Calu3 (cell line): Measurements from ENCODE around the gene ARHGAP9. TPM values are rescaled to one million over a fixed set of nuclear protein-coding genes. Genes with fewer than 3 reads are reported as not detected.
A peak's percentile ranks its signal among the peaks of the same experiment; 100 is the strongest.

Source experiments
- BruUV-seq: library from RNA; stranded (reverse); fragments of 400-500 nt; replicated peaks from 2 replicates; lab custom pipeline; 2021; lab: Mats Ljungman, UMichigan
- CTCF ChIA-PET: fragments of 300-600 bp; sonication (Branson Sonifier 250); formaldehyde crosslinking; loops from one replicate; lab custom pipeline; 2022; ENCODE audit warnings: antibody characterized with exemption; lab: Charles Lee
- DNase-seq: peaks from one replicate; pipeline ENCODE4 v3.0.0; 2022
- H3K27ac Mint-ChIP-seq: one replicate; pipeline ENCODE4 v1.8.0; 2022; ENCODE audit warnings: mixed read lengths; ENCODE audit not compliant: unreplicated experiment
- H3K27me3 Mint-ChIP-seq: one replicate; pipeline ENCODE4 v1.8.0; 2022; ENCODE audit warnings: mixed read lengths; ENCODE audit not compliant: unreplicated experiment
- H3K36me3 Mint-ChIP-seq: one replicate; pipeline ENCODE4 v1.8.0; 2022; ENCODE audit warnings: mild to moderate bottlenecking, moderate library complexity, mixed read lengths; ENCODE audit not compliant: insufficient read depth, unreplicated experiment
- H3K4me1 Mint-ChIP-seq: one replicate; pipeline ENCODE4 v1.8.0; 2022; ENCODE audit warnings: mild to moderate bottlenecking, low read depth, mixed read lengths; ENCODE audit not compliant: unreplicated experiment
- H3K4me3 Mint-ChIP-seq: one replicate; pipeline ENCODE4 v1.8.0; 2022; ENCODE audit warnings: mild to moderate bottlenecking, low read depth, moderate library complexity, mixed read lengths; ENCODE audit not compliant: unreplicated experiment
- H3K9me3 Mint-ChIP-seq: one replicate; pipeline ENCODE4 v1.8.0; 2022; ENCODE audit warnings: low read depth, mixed read lengths; ENCODE audit not compliant: unreplicated experiment
- intact Hi-C: fragments of 100-400 bp; cut with micrococcal nuclease; formaldehyde crosslinking; loops from one replicate; pipeline ENCODE4 v1.10.0; 2022; ENCODE audit not compliant: unreplicated experiment
- total RNA-seq: library from RNA; stranded (reverse); gene quantifications from 2 replicates; pipeline ENCODE4 v1.2.3, GENCODE V29; 2022
- TF ChIP-seq, protein P1 (sequence below): fragments of 200-600 bp; IDR thresholded peaks from one replicate; pipeline ENCODE4 v1.8.0; 2022; ENCODE audit warnings: antibody characterized with exemption; ENCODE audit not compliant: unreplicated experiment

Gene ARHGAP9
- total RNA-seq, 1 experiment from 2014 or later = not detected

DNA sequence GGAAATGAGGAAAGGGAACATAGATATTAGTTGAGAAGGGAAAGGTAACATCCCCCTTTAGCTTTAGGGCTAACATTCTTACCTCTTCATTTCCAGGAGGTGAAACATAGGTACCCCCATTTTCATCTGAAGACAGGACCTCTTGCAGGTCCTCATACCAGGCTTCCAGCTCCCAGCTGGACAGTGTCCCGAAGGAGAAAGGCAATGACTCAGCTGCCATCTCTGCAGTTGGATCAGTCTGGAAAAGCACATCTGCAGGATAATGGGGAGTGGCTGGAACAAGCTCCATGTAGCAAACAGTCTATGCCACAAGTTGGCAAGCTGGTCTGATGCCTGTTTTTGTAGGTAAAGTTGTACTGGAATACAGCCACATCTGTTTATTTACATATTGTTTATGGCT, 37.5 kb upstream of the ARHGAP9 start:
- DNase-seq = no peak
- Mint-ChIP-seq H3K4me1 (peaks cover 36% of the 10 kb centered on the region), H3K27ac (peak overlapping the region; percentile 100), H3K9me3 (no peaks in the 10 kb centered on the region), H3K27me3 (no peaks in the 10 kb centered on the region), H3K4me3 (peak overlapping the region; percentile 95), H3K36me3 (peaks cover 99% of the 10 kb centered on the region)
- BruUV-seq = no TSS peak
- TF ChIP-seq, protein P1, sequence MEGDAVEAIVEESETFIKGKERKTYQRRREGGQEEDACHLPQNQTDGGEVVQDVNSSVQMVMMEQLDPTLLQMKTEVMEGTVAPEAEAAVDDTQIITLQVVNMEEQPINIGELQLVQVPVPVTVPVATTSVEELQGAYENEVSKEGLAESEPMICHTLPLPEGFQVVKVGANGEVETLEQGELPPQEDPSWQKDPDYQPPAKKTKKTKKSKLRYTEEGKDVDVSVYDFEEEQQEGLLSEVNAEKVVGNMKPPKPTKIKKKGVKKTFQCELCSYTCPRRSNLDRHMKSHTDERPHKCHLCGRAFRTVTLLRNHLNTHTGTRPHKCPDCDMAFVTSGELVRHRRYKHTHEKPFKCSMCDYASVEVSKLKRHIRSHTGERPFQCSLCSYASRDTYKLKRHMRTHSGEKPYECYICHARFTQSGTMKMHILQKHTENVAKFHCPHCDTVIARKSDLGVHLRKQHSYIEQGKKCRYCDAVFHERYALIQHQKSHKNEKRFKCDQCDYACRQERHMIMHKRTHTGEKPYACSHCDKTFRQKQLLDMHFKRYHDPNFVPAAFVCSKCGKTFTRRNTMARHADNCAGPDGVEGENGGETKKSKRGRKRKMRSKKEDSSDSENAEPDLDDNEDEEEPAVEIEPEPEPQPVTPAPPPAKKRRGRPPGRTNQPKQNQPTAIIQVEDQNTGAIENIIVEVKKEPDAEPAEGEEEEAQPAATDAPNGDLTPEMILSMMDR = no peak
- intact Hi-C loops = no loop called here
- CTCF ChIA-PET = no interaction called here

DNA sequence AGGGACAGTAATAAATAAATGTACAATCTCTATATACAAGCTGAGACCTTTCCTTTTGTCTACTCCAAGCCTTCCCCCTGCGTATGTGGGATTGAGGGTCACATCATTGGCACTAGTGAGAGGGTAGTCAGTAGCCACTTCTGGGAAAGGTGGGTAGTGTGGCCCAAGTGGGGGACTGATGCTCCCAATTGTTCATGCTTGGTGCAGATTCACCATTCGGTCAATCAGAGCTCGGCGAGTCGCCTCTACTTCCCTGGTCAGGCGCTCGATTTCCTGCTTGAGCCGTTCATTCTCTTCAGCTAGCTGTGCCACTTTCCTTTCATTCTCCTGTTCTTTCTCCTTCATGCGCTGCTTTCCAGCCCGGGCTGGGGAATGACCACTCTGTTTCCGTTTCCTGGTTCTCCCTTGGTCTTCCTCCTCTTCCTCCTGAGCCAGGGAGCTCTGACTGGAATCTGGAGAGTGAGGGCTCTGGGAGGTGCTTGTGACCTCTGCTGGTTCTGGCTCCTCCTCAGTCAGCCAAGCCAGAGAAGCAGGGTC, 37.0 kb upstream of the ARHGAP9 start:
- no TSS peak for BruUV-seq
- H3K9me3 Mint-ChIP-seq = no peaks in the 10 kb centered on the region
- intact Hi-C loops = no loop called here
- DNase-seq = no peak
- no peaks in the 10 kb centered on the region for H3K27me3 Mint-ChIP-seq
- CTCF ChIA-PET = interaction anchor here (0.7 kb wide), 1 partner anchor 276 kb away, joined by 3 read pairs; no protein-coding TSS in a partner anchor
- H3K27ac Mint-ChIP-seq = peak overlapping the region; percentile 100
- peaks cover 99% of the 10 kb centered on the region for H3K36me3 Mint-ChIP-seq
- H3K4me3 Mint-ChIP-seq = peak overlapping the region; percentile 95
- peaks cover 31% of the 10 kb centered on the region for H3K4me1 Mint-ChIP-seq
- TF ChIP-seq, protein P1 = no peak

DNA sequence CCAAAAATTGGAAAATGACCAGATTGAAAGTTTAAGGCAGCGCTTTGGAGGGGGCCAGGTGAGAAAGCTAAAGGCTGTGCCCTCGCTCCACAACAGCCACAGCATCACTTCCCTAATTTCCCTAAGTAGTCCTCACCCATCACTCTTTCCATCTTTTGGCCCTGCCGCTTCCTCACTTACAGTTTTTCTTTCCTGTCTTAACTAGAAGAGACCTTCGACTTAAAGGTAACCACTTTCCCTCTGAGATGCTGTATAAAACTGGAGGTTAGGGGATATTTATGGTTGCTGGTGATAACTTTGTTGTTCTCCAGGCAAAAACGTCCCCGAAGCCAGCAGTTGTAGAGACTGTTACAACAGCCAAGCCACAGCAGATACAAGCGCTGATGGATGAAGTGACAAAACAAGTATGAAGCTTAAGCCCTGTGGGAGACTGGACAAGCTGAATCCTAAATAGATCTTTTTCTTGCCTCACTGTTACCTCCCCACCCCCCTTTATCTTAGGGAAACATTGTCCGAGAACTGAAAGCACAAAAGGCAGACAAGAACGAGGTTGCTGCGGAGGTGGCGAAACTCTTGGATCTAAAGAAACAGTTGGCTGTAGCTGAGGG, 36.4 kb upstream of the ARHGAP9 start:
- DNase-seq = no peak
- no peaks in the 10 kb centered on the region for H3K9me3 Mint-ChIP-seq
- peaks cover 25% of the 10 kb centered on the region for H3K4me1 Mint-ChIP-seq
- BruUV-seq = TSS peak; percentile 27
- peak overlapping the region; percentile 6 for H3K4me3 Mint-ChIP-seq
- CTCF ChIA-PET = interaction anchor here (0.7 kb wide), 1 partner anchor 275 kb away, joined by 3 read pairs; no protein-coding TSS in a partner anchor
- peak overlapping the region; percentile 100 for H3K27ac Mint-ChIP-seq
- TF ChIP-seq, protein P1 = no peak
- intact Hi-C loops = no loop called here
- peaks cover 99% of the 10 kb centered on the region for H3K36me3 Mint-ChIP-seq
- H3K27me3 Mint-ChIP-seq = no peaks in the 10 kb centered on the region

DNA sequence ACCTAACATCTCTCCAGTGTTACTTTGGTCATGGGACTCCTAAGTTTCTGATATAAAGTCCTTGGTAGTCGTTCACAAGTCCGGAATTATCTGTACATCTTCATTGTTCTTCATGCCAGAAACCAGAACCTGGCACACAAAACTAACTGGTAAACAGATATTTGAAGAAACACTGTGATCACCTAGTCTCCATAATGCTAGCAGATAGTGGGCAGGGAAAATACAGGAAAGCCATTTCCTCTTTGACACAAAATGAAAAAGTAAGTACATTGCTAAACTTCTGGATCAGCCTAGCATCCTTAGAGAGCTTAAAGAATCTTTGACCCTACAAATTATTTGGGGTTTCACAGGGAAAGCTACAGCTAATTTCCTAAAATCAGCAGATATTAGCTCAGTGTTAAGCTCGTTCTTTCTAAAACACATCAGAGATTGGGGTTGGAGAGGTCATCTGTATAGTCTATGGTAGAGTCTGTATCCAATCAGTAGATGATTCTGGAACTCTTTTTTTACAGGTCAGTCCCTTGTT, 35.8 kb upstream of the ARHGAP9 start:
- no peak overlapping the region for H3K4me3 Mint-ChIP-seq
- BruUV-seq = no TSS peak

More for the DNA sequence above, 35.8 kb upstream of the ARHGAP9 start:
- TF ChIP-seq, protein P1 = no peak
- peak overlapping the region; percentile 100 for H3K27ac Mint-ChIP-seq
- DNase-seq = no peak
- intact Hi-C loops = no loop called here
- H3K4me1 Mint-ChIP-seq = peaks cover 19% of the 10 kb centered on the region
- CTCF ChIA-PET = no interaction called here
- no peaks in the 10 kb centered on the region for H3K27me3 Mint-ChIP-seq
- H3K9me3 Mint-ChIP-seq = no peaks in the 10 kb centered on the region
- H3K36me3 Mint-ChIP-seq = peaks cover 99% of the 10 kb centered on the region
